Immature natural killer cell (primary cell): ENCODE measurements around the gene ANGEL1. TPM values are rescaled to one million over a fixed set of nuclear protein-coding genes. Genes with fewer than 3 reads are reported as not detected.
A peak's percentile ranks its signal among the peaks of the same experiment; 100 is the strongest.

Source experiments
- DNase-seq, 3 donors: peaks; one replicate each; pipeline ENCODE4 v3.0.0; 2022; ENCODE audit warnings: mixed read lengths in 1 of 3
- H3K27ac Mint-ChIP-seq, 6 donors: one replicate each; pipeline ENCODE4 v1.8.0; 2020; ENCODE audit warnings: mixed read lengths in 6 of 6, mild to moderate bottlenecking in 5 of 6, inconsistent platforms in 4 of 6, moderate library complexity in 3 of 6
- H3K27me3 Mint-ChIP-seq, 3 donors: one replicate each; pipeline ENCODE4 v1.8.0; 2020 to 2021; ENCODE audit warnings: low read depth in 3 of 3, mild to moderate bottlenecking in 3 of 3, mixed read lengths in 3 of 3, moderate library complexity in 3 of 3, inconsistent platforms in 1 of 3
- H3K36me3 Mint-ChIP-seq, 3 donors: one replicate each; pipeline ENCODE4 v1.8.0; 2020; ENCODE audit warnings: mixed read lengths in 3 of 3, inconsistent platforms in 2 of 3, mild to moderate bottlenecking in 2 of 3
- H3K4me1 Mint-ChIP-seq, 2 donors: one replicate each; pipeline ENCODE4 v1.8.0; 2020; ENCODE audit warnings: inconsistent platforms in 2 of 2, mild to moderate bottlenecking in 2 of 2, mixed read lengths in 2 of 2, moderate library complexity in 1 of 2
- H3K4me3 Mint-ChIP-seq, 5 donors: one replicate each; pipeline ENCODE4 v1.8.0; 2020; ENCODE audit warnings: mild to moderate bottlenecking in 5 of 5, mixed read lengths in 5 of 5, inconsistent platforms in 3 of 5, moderate library complexity in 3 of 5
- H3K9me3 Mint-ChIP-seq, 6 donors: one replicate each; pipeline ENCODE4 v1.8.0; 2020; ENCODE audit warnings: mild to moderate bottlenecking in 6 of 6, mixed read lengths in 6 of 6, inconsistent platforms in 4 of 6, moderate library complexity in 3 of 6
- polyA plus RNA-seq, 3 donors: library from polyadenylated mRNA; unstranded; fragments of 300-500 nt; fragmentation: Illumina TruSeq; gene quantifications; one replicate each; pipeline ENCODE4 v1.2.3, GENCODE V29; 2021

Gene ANGEL1
- polyA plus RNA-seq, 3 donors from 2014 or later = 14.1 to 19.8 (median 17.8) TPM

GRCh38 chr14:76772300-76773187 is 40.1 kb downstream of the ANGEL1 start:
- Mint-ChIP-seq H3K36me3 (peaks cover 0 to 4% (median 0%) of the 10 kb centered on the region in 3 donors), H3K9me3 (no peaks in the 10 kb centered on the region), H3K27ac (no peak overlapping the region), H3K4me3 (no peak overlapping the region), H3K27me3 (peaks cover 0 to 6% (median 3%) of the 10 kb centered on the region in 3 donors), H3K4me1 (peaks cover 23 to 30% of the 10 kb centered on the region in 2 donors)
- no peak for DNase-seq

DNA sequence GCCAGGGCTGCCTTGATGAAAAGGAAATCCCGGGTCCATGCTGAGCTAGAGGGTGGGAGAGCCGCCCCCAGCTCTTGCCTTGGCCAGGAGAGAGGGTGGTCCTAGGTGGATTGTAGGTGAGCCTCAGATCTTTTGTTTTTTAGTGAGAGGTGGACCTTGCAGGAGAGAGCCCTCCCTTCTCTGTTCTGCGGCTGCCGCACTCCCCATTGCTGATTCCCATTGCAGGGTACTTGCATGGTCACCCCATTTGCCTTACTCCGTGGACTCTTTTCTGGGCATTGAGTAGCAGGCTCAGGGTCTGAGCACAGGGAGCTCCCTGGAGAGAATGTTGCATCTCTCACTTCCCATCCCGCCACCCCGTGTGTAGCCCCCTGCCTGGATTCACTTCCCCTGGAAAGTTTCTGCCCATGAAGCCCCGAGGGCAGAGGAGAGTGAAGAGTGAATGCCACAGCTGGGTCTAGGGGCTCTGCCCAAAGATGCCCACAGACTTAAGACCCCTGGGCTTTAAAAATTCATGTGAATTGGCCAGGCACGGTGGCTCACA is 41.2 kb downstream of the ANGEL1 start:
- no peak for DNase-seq
- Mint-ChIP-seq H3K27ac (no peak overlapping the region), H3K4me1 (peaks cover 23 to 30% of the 10 kb centered on the region in 2 donors), H3K27me3 (peaks cover 0 to 6% (median 3%) of the 10 kb centered on the region in 3 donors), H3K36me3 (peaks cover 0 to 4% (median 0%) of the 10 kb centered on the region in 3 donors), H3K9me3 (no peaks in the 10 kb centered on the region), H3K4me3 (no peak overlapping the region)

DNA sequence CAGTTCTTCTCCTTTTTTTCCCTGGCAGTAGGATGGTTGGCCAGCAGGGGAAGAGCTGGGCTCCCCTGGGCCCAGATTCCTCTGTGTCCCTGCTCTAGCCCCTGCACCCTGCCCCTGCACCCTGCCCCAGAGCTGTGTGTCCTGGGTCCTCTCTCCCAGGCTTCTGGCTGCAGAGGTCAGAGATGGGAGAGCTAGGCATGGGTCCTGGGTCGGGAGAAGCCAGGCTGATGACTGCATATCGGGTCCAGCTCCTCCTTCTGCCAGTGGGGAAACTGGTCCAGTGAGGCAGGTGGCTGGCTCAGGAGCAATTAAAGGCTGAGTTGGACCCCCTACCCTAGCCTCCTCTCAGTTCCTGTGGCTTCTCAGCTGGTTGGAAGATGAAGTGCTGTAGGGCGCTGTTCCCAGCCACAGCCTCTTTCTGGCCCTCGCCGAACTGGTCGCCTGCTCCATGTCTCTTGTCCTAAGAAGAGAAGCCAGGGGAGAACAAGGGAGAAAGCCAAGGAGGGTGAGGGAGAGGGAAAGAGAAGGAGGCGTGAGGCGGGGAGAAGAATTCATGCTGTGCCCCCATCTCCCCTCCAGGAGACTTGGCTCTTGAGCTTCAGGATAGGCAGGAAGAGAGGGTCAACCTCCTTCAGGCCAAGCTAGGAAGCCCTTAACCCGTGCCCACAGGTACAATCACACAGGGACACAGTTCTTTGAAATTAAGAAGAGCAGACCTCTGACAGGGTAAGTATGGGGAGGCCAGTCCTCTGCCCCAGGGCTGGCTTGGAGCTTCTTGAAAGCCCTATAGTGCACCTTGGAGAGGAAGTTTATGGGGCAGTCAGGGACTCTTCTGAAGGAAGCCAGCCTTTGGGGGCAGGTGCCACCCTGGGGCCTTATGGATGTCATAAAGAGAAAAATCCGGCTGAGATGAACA is 41.9 kb downstream of the ANGEL1 start:
- no peaks in the 10 kb centered on the region for H3K9me3 Mint-ChIP-seq
- peaks cover 0 to 6% (median 3%) of the 10 kb centered on the region in 3 donors for H3K27me3 Mint-ChIP-seq
- H3K4me1 Mint-ChIP-seq = peaks cover 23 to 30% of the 10 kb centered on the region in 2 donors
- peak overlapping the region in 1 of 6 donors; percentile 23 for H3K27ac Mint-ChIP-seq
- H3K36me3 Mint-ChIP-seq = peaks cover 0 to 4% (median 0%) of the 10 kb centered on the region in 3 donors
- no peak overlapping the region for H3K4me3 Mint-ChIP-seq
- DNase-seq = no peak

DNA sequence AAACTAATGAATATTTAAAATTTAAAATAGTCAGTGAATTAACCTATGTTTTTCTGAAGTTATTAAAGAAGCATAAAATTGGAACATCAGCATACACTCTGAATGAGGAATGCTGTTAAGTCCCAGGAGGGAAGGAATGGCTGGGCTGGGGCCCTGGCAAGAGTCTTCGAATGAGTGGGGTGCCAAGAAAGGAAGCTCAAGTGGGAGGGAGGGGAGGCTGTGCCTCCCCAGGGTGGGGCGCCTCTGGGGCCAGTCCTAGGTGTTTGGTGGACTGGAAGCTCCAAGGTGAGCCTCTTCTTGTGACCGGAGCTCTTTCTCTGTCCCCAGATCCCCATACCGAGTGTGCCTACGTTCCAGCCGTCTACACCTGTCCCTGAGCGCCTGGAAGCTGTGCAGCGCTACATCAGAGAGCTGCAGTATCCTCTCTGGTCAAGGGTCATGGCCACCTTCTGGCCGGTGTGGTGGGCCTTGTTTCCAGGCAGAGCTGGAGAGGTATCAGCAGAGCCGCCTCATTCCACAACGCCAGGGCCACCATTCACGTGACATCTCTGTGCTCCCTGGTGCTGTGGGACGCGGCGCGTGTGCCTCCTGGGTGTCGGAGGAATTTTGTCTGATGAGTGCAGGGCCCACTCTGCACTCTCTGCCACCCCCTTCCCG is 42.9 kb downstream of the ANGEL1 start:
- DNase-seq = no peak
- peak overlapping the region in 3 of 6 donors; percentile 23 to 86 (median 85) for H3K27ac Mint-ChIP-seq
- H3K36me3 Mint-ChIP-seq = peaks cover 0 to under 1% (median 0%) of the 10 kb centered on the region in 3 donors
- no peaks in the 10 kb centered on the region for H3K9me3 Mint-ChIP-seq
- peaks cover 23 to 30% of the 10 kb centered on the region in 2 donors for H3K4me1 Mint-ChIP-seq
- H3K4me3 Mint-ChIP-seq = no peak overlapping the region
- peaks cover 0 to 7% (median 1%) of the 10 kb centered on the region in 3 donors for H3K27me3 Mint-ChIP-seq

GRCh38 chr14:76768671-76769500 is 43.8 kb downstream of the ANGEL1 start:
- H3K4me3 Mint-ChIP-seq = peak overlapping the region in 3 of 5 donors; percentile 40 to 60 (median 50)
- H3K4me1 Mint-ChIP-seq = peaks cover 21 to 28% of the 10 kb centered on the region in 2 donors
- H3K27ac Mint-ChIP-seq = peak overlapping the region in 4 of 6 donors; percentile 83 to 93 (median 86)
- no peaks in the 10 kb centered on the region for H3K9me3 Mint-ChIP-seq
- H3K27me3 Mint-ChIP-seq = peaks cover 0 to 7% (median 0%) of the 10 kb centered on the region in 3 donors
- no peak for DNase-seq
- H3K36me3 Mint-ChIP-seq = no peaks in the 10 kb centered on the region

- peaks cover 0 to 10% (median 0%) of the 10 kb centered on the region in 3 donors for H3K27me3 Mint-ChIP-seq
- peak overlapping the region in 4 of 6 donors; percentile 83 to 93 (median 86) for H3K27ac Mint-ChIP-seq
- H3K9me3 Mint-ChIP-seq = no peaks in the 10 kb centered on the region
- peak; percentile 45 to 82 (median 78) for DNase-seq
- peak overlapping the region in 4 of 5 donors; percentile 27 to 60 (median 45) for H3K4me3 Mint-ChIP-seq
- peaks cover 17 to 19% of the 10 kb centered on the region in 2 donors for H3K4me1 Mint-ChIP-seq
- H3K36me3 Mint-ChIP-seq = no peaks in the 10 kb centered on the region
Measured at GRCh38 chr14:76767681-76768656, 44.7 kb downstream of the ANGEL1 start.

DNA sequence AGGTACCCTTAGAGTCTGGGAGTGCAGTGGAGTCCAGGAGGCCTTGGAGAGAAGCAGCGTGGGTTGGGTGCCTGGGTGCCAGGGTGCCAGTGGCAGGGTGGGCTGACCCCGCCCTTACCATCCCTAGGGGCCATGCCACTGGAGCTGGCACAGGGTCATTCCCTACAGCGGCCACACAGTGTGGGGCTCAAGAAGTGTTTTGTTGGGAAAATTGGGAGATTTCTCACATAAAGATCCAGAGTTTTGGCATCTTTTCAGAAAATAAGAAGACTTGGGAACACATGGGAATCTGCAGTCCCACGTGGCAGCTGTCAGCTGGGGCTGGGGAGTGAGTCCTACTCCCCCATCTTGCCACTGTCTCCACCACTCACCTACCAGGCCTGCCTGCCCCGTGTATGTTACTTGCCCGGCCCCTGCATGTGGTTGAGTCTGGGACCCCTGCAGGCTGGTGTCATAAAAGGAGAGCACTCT is 47.2 kb downstream of the ANGEL1 start:
- Mint-ChIP-seq H3K27ac (peak overlapping the region in 4 of 6 donors; percentile 21 to 86 (median 68)), H3K36me3 (no peaks in the 10 kb centered on the region), H3K4me1 (peaks cover 23 to 29% of the 10 kb centered on the region in 2 donors), H3K27me3 (peaks cover 2 to 14% (median 4%) of the 10 kb centered on the region in 3 donors), H3K9me3 (no peaks in the 10 kb centered on the region), H3K4me3 (peak overlapping the region in 1 of 5 donors; percentile 3)
- no peak for DNase-seq

DNA sequence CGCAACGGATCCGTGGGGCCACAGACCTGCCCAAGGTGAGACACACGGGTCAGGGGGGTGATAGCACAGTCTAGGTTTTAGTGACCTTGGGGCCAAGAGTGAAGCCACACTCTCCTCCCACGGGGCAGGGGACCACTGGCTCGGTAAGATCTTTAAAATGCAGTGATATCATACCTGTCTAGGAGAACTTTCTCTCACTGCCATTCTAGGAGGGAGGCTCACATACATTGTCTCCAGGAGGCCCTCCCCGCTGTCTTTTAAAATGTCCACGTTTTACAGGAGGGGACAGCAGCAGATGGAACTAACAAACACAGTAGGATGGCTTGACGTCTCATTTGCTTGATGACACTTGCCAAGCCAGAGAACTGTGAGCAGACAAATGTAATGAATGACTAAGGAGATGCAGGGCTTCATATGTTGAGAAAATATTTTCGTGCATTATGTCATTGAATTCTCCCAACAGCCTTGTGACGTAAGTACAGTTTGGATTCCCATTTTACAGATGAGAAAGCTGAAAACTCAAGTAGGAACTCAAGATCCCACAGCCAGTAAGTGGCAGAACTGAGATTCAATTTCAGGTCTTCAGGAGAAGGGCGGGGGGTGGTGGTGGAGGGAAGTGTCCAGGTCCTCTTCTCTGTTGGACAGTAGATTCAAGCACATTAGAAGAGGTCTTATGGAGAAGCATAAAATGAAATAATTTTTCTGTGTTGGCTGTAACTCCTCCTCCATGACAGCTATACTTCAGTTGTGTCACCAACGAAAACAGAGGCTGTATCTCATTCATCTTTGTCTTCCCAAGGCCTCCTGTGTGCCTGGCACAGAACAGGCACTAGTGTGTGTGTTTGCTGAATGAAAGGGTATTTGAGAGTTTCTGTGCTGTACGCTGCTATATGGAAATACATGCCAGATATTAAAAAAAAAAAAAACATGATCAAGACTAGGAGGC is 49.3 kb downstream of the ANGEL1 start:
- H3K27ac Mint-ChIP-seq = peak overlapping the region in 3 of 6 donors; percentile 30 to 68 (median 66)

GRCh38 chr14:76762411-76763095 is 50.1 kb downstream of the ANGEL1 start:
- Mint-ChIP-seq H3K36me3 (no peaks in the 10 kb centered on the region), H3K27me3 (peaks cover 2 to 16% (median 8%) of the 10 kb centered on the region in 3 donors)

More for the DNA sequence above, 49.3 kb downstream of the ANGEL1 start:
- DNase-seq = no peak
- Mint-ChIP-seq H3K36me3 (no peaks in the 10 kb centered on the region), H3K9me3 (no peaks in the 10 kb centered on the region), H3K4me1 (peaks cover 13 to 22% of the 10 kb centered on the region in 2 donors), H3K4me3 (peak overlapping the region; percentile 34 to 83 (median 60)), H3K27me3 (peaks cover 2 to 16% (median 8%) of the 10 kb centered on the region in 3 donors)

DNA sequence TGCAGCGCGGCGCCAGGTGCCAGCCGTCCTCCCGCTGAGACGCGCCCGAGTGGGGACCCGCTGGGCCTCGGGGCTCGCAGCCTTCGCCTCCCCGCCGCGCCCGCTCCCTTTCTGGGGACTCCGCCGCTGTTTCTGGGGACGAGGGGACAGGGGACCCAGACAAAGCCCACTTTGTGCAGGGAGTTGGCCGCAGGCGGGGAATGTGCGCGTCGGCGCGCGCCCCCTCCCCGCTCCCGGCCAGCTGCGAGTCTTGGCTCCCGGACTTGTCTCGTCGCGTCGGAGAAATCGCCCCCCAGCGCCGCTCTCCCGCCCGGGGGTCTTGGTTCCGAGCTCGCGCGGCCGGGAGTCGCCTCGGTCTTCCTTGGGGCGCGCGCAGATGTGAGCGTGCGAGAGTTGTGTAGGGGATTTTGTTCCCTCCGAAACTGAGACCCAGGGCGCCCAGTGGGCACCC is 50.7 kb downstream of the ANGEL1 start:
- Mint-ChIP-seq H3K27ac (peak overlapping the region in 4 of 6 donors; percentile 40 to 81 (median 74)), H3K36me3 (no peaks in the 10 kb centered on the region), H3K27me3 (peaks cover 2 to 16% (median 8%) of the 10 kb centered on the region in 3 donors), H3K4me3 (peak overlapping the region; percentile 83 to 89 (median 86)), H3K4me1 (peaks cover 5 to 16% of the 10 kb centered on the region in 2 donors), H3K9me3 (no peaks in the 10 kb centered on the region)
- DNase-seq = no peak

More at GRCh38 chr14:76762411-76763095, 50.1 kb downstream of the ANGEL1 start:
- H3K27ac Mint-ChIP-seq = peak overlapping the region in 5 of 6 donors; percentile 25 to 81 (median 74)
- no peaks in the 10 kb centered on the region for H3K9me3 Mint-ChIP-seq
- H3K4me3 Mint-ChIP-seq = peak overlapping the region; percentile 83 to 89 (median 86)
- H3K4me1 Mint-ChIP-seq = peaks cover 5 to 16% of the 10 kb centered on the region in 2 donors
- DNase-seq = no peak
